ENCODE data around the gene RCOR3. TPM values are rescaled to one million over a fixed set of nuclear protein-coding genes. Genes with fewer than 3 reads are reported as not detected.

The RCOR3 gene
- total RNA-seq, 1 experiment from 2014 or later: 12.7 TPM

DNA sequence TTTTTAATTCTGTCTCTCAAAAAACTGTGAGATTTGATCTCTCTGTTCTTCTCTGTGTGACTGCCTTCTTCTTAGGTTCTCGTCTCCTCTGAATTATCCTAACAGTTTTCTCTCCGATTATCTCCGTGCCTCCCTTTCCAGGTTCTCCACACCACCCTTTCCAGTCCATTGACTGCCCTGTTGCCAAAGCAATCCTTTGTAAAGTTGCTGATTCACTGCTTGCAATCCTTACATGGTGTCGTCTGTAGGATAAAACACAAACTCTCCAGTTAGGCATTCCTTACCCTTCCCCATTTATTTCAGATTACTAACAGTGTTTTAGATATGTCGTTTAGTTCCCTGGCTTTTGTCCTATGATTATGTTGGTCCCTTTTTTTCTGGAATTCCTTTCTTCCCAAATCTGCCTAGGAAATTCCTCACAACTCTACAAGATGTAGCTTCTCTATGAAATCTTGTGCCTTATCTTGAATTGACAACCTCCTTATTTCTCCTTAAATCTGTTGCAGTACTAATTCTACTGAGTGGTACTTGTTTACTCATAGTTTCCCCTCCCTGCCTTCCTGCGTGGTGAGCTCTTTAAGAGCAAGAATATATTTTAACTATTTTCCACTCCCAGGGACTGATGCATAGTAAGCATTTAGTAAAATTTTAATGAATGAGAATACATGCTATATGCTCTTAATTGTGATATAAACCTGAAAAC, 22.3 kb downstream of the RCOR3 start:
- intact Hi-C loops (cut with micrococcal nuclease): no loop called here
- no peaks in the 10 kb centered on the region for H3K9me2 ChIP-seq (replicated peaks; ENCODE audit: low read length)
- TF ChIP-seq CTCF (conservative IDR thresholded peaks at IDR 0.05; ENCODE audit: low read depth, low read length): no peak
- no peak for TF ChIP-seq EZH2phosphoT487 (IDR thresholded peaks at IDR 0.05; ENCODE audit: borderline replicate concordance, low read length)
- no peak for TF ChIP-seq EZH2 (IDR thresholded peaks at IDR 0.05; ENCODE audit: low read length, unreplicated experiment)
- no peak overlapping the region for H2AFZ ChIP-seq (ENCODE audit: low read length)
- no peaks in the 10 kb centered on the region for H3K27me3 ChIP-seq (ENCODE audit: low read length)
- H3K79me2 ChIP-seq (ENCODE audit: low read length): no peaks in the 10 kb centered on the region
- no peaks in the 10 kb centered on the region for H3K9me3 ChIP-seq (ENCODE audit: low read length)
- DNase-seq (no peak), ATAC-seq (peak; percentile 56)
- peaks cover 25% of the 10 kb centered on the region; the same call in 1 of the 2 replicates for H3K36me3 ChIP-seq (ENCODE audit: low read depth, low read length)
- H3K4me2 ChIP-seq (ENCODE audit: low read length): no peak overlapping the region
- ChIA-PET CTCF (no interaction called here), POLR2A (ENCODE audit: unreplicated experiment) (interaction anchor here (0.6 kb wide), 1 partner anchor 897 kb away, joined by 7 read pairs; no protein-coding TSS in a partner anchor)
- H3K4me1 ChIP-seq (ENCODE audit: insufficient read depth, low read length): peaks cover 6% of the 10 kb centered on the region; the same call in 1 of the 2 replicates
- H3F3A ChIP-seq (ENCODE audit: low read length, unreplicated experiment): no peaks in the 10 kb centered on the region
- H4K20me1 ChIP-seq (ENCODE audit: low read length): no peaks in the 10 kb centered on the region
- peak overlapping the region; percentile 23 for H3K27ac ChIP-seq (ENCODE audit: low read length)
- no peak overlapping the region for H3K4me3 ChIP-seq (ENCODE audit: low read length)
- H3K9ac ChIP-seq (ENCODE audit: low read length): no peak overlapping the region
- BruUV-seq (replicated peaks): no TSS peak

DNA sequence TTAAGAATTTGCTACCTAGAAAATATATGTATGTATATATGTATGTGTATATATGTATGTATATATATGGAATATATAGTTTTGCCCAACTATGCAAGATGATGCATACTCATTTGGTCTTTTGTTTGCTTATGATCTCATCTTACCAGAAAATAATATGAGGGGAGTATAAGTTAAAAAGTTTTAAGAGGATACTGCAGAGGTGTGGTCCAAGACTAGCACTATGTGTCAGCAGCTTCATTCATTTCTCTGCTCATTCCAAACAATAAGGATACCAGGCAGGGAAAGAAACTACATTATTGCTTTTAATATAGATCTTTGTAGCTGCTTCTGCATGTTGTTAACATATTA, 22.8 kb downstream of the RCOR3 start:
- Histone ChIP-seq H3K27me3 (ENCODE audit: low read length) (no peaks in the 10 kb centered on the region), H4K20me1 (ENCODE audit: low read length) (no peaks in the 10 kb centered on the region), H3K9me2 (replicated peaks; ENCODE audit: low read length) (no peaks in the 10 kb centered on the region), H3K4me1 (ENCODE audit: insufficient read depth, low read length) (peaks cover 6% of the 10 kb centered on the region; the same call in 1 of the 2 replicates), H3F3A (ENCODE audit: low read length, unreplicated experiment) (no peaks in the 10 kb centered on the region), H3K4me3 (ENCODE audit: low read length) (no peak overlapping the region), H3K9me3 (ENCODE audit: low read length) (no peaks in the 10 kb centered on the region), H3K9ac (ENCODE audit: low read length) (no peak overlapping the region), H2AFZ (ENCODE audit: low read length) (no peak overlapping the region), H3K27ac (ENCODE audit: low read length) (no peak overlapping the region), H3K79me2 (ENCODE audit: low read length) (no peaks in the 10 kb centered on the region), H3K4me2 (ENCODE audit: low read length) (no peak overlapping the region), H3K36me3 (ENCODE audit: low read depth, low read length) (peaks cover 28% of the 10 kb centered on the region; the same call in 1 of the 2 replicates)
- ChIA-PET POLR2A (ENCODE audit: unreplicated experiment) (interaction anchor here (0.6 kb wide), 1 partner anchor 897 kb away, joined by 7 read pairs; no protein-coding TSS in a partner anchor), CTCF (no interaction called here)
- intact Hi-C loops (cut with micrococcal nuclease): no loop called here
- ATAC-seq (peak; percentile 94), DNase-seq (peak; percentile 28)
- no TSS peak for BruUV-seq (replicated peaks)
- TF ChIP-seq EZH2 (IDR thresholded peaks at IDR 0.05; ENCODE audit: low read length, unreplicated experiment): no peak
- no peak for TF ChIP-seq CTCF (conservative IDR thresholded peaks at IDR 0.05; ENCODE audit: low read depth, low read length)
- TF ChIP-seq EZH2phosphoT487 (IDR thresholded peaks at IDR 0.05; ENCODE audit: borderline replicate concordance, low read length): no peak

GRCh38 chr1:211285196-211285595, 26.0 kb downstream of the RCOR3 start:
- Histone ChIP-seq H2AFZ (ENCODE audit: low read length) (no peak overlapping the region), H3K9me2 (replicated peaks; ENCODE audit: low read length) (no peaks in the 10 kb centered on the region), H3K9me3 (ENCODE audit: low read length) (no peaks in the 10 kb centered on the region), H3K36me3 (ENCODE audit: low read depth, low read length) (peaks cover 28% of the 10 kb centered on the region; the same call in 1 of the 2 replicates), H3K27ac (ENCODE audit: low read length) (no peak overlapping the region), H3K79me2 (ENCODE audit: low read length) (no peaks in the 10 kb centered on the region), H4K20me1 (ENCODE audit: low read length) (no peaks in the 10 kb centered on the region), H3K4me3 (ENCODE audit: low read length) (no peak overlapping the region), H3K27me3 (ENCODE audit: low read length) (no peaks in the 10 kb centered on the region), H3K4me1 (ENCODE audit: insufficient read depth, low read length) (peaks cover 6% of the 10 kb centered on the region; the same call in 1 of the 2 replicates), H3K4me2 (ENCODE audit: low read length) (no peak overlapping the region), H3F3A (ENCODE audit: low read length, unreplicated experiment) (no peaks in the 10 kb centered on the region), H3K9ac (ENCODE audit: low read length) (no peak overlapping the region)
- TF ChIP-seq CTCF (conservative IDR thresholded peaks at IDR 0.05; ENCODE audit: low read depth, low read length) (no peak), EZH2 (IDR thresholded peaks at IDR 0.05; ENCODE audit: low read length, unreplicated experiment) (no peak), EZH2phosphoT487 (IDR thresholded peaks at IDR 0.05; ENCODE audit: borderline replicate concordance, low read length) (no peak)
- POLR2A ChIA-PET (ENCODE audit: unreplicated experiment): interaction anchor here (0.6 kb wide), 1 partner anchor 750 kb away, joined by 3 read pairs; the partner anchor contains the start of genes DTL and INTS7
- BruUV-seq (replicated peaks): no TSS peak
- CTCF ChIA-PET: no interaction called here
- ATAC-seq (no peak), DNase-seq (no peak)
- intact Hi-C loops (cut with micrococcal nuclease): no loop called here

Data from PC-3 (cell line).